ENCODE results near the gene MON2.

DNA sequence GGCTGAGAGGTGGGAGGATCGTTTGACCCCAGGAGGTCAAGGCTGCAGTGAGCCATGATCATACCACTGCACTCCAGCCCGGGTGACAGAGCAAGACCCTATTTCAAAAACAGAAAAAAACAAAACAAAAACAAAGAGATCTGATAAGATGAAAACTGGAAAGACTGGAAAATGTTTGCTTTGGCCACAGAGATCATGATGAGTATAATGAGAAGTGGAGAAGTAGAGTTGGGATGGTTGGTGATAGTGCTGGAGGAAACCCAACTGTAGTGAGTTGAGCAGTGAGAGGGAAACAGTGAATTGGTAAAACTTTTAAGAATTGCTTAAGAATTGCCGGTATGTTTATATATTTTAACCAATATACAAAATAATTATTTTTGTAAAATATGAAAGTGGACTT, 39.2 kb downstream of the MON2 start:
- TF ChIP-seq NONO (IDR thresholded peaks at IDR 0.05) (no peak), NONO (CRISPR knock-in tag; conservative IDR thresholded peaks at IDR 0.05) (no peak)
- TF ChIP-seq, protein P1, sequence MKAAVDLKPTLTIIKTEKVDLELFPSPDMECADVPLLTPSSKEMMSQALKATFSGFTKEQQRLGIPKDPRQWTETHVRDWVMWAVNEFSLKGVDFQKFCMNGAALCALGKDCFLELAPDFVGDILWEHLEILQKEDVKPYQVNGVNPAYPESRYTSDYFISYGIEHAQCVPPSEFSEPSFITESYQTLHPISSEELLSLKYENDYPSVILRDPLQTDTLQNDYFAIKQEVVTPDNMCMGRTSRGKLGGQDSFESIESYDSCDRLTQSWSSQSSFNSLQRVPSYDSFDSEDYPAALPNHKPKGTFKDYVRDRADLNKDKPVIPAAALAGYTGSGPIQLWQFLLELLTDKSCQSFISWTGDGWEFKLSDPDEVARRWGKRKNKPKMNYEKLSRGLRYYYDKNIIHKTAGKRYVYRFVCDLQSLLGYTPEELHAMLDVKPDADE (CRISPR knock-in tag; IDR thresholded peaks at IDR 0.05): no peak
